GDM1 (cell line): Measurements from ENCODE around the gene TIGAR.

Experiments
- DNase-seq: peaks from one replicate; lab custom pipeline; 2025; lab: John Stamatoyannopoulos, UW

Gene TIGAR

DNA sequence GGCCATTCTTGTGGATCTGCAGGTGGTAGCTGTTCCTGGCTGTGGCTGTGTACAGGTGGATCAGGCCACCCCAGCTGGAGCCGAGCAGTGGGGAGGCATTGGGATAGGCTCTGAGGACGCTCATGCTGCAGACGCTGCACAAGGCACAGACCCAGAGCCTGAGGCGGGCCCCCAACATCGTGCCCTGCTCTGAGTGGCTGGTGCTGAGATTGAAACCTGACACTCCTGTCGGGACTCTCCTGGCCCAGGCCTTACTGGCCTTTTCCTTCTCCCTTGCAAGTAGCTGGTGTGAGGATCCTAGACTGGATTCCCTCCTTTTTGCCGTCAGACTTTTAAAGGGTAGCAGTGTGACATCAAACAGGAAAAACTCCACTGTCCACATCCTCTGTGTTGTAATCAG is 58.4 kb downstream of the TIGAR start, which contains the start of gene FGF23:
Gene FGF23 (minus strand): TSS at position 308 of the 400 bp plus-strand sequence. CDS start 130 bp downstream, at position 178.
- no peak for DNase-seq

DNA sequence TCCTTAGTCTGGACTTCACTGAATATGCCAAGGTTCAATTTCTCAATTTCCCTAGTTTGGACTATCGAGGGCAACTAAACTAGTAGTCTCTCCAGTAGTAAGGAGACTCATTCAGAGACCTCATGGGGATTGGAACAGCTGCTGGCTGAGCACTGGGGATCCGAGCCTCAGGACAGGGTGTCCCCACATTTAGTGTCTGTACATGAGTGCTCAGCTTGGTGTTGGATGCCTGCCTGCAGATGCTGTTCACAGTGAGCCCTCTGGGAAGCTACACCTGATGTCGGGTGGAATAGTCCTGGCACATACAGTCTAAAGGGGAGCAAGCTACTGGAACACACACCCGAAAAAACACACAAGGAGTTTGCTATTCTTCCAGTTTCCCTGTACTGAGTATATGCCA is 59.3 kb downstream of the TIGAR start:
- DNase-seq = no peak

DNA sequence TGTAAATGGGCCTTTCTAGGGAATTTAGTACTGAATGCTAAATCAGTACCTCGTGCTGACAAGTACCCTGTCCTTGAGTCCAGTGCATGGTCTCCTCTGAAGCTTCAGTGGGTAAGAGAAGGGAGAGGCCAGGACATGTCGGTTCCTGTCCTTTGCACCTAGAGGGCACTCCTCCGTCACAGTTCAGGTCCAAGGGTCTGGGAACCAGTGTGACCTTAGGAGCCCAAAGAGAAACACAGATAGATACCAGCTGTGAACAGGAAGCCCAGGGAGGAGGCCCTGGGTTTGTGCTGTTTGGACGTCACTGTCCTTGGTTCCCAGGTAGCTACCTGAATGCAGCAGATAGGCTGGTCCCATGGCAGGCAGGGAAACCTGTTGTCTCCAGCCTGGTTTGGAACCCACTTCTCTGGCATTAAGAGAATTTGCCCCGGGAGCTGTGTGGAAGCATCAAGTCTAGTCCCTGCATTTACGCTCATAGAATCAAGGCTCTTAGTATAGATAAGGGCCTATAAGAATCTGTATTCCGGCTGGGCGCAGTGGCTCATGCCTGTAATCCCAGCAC is 62.4 kb downstream of the TIGAR start:
- DNase-seq = no peak

DNA sequence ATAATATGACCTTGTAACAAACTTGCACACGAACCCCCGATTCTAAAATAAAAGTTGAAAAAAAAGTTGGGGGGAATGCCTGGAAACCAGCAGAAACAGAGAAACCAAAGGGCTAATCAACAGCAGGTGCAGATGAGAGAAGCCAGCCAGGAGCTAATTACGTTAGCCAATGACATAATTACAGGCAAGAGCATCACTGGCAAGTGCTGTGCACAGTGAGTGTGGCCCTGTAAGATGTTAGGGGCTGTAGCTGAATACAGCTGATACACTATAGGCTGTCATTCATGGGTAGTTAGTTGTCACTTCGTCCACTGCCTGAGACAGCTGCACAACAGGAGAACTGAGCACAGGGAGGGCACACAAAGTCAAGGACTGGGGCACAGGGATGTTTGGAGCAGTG is 65.8 kb downstream of the TIGAR start:
- no peak for DNase-seq

DNA sequence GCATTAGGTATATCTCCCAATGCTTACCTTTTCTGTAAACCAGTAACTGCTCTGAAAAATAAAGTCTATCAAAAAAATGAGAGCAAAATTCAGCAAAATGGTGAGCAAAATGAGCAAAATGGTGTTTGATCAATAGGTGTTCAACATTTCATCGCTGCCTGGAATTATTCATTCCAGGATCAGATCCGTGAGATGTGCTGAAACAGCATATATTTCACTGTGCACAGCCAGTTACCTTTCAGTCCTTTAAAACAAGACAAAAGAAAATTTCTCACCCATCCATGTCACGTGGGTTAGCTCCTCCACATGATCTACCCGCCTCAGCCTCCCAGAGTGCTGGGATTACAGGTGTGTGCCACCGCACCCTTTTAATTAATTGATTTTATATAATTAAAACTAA is 66.6 kb downstream of the TIGAR start:
- DNase-seq = no peak

DNA sequence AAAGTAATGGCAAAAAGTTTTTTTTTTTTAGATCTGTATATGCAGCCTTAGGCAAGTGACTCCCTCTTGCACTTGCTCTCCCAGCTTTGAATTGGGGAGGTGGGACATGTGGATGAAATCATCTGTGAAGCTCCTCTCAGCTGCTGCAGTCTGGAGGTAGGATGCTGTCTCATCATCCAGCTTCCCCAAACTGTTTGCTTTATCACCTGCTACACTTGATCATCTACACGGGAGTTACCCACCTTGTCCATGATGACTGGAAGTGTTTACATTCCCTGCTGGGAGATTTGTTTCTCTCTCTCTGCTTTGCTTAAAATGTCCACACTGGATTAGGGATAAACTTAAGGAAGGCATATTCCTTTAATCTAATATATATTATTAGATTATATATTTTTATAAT is 67.0 kb downstream of the TIGAR start:
- no peak for DNase-seq

DNA sequence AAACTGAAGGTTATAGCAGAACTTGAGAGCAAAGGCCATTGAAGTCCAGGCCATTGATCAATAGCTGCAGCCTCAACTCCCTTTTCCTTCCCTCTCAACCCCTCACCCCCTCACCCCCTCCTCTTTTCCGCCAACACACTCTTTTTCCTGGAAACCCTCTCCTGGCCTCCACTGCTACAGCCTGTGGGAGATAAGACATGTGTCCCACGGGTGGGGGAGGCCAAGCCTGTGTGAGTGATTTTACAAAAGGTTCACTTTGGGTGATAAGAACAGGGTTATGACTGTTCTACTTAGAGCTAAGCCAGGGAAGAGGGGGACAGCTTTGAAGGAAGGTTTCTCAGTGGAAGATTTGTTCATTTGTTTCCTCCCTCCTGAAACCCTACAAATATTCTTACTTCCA is 67.6 kb downstream of the TIGAR start:
- DNase-seq = no peak

DNA sequence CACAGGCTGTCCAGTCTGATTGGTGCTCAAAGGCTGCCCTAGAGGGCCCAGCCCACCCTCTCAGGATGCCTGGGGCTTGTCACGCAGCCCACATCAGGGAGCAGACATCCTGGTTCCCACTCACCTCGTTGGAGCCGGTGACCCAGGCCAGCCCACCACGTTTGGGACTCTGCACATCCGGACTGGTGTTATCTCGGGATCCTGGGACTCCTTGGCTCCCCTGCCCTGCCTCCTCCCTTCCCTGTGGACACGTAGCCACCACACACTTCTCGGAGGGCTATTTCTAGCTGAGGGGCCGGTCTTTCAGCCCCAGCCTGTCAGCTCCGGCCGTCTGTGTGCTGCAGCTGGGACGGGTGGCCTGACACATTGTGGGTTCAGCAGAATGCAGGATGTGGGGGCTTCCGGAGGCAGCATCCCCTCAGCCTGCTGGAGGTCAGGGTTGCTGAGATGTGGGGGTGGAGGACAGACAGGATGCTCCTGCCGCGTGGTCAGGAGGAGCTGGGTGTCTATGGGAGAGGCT is 71.3 kb downstream of the TIGAR start:
- no peak for DNase-seq

DNA sequence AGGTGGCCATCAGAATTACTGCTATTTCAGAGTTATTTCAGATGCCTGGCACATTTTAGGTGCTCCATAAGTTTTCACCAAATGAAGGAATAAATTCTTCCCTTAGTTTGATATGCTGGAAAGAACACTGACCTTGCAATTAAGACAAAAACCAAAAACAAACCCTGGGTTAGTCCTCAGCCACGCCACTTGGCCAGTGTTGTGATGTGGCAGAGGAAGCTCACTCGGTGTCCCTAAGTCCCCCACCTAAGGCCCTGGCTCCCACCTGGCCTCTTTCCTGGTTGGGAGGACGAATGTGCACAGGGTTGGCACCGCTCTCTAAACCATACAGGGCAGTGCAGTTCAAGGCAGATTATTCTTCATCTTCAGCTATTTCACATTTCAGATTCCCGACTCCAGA is 72.2 kb downstream of the TIGAR start:
- DNase-seq = no peak

DNA sequence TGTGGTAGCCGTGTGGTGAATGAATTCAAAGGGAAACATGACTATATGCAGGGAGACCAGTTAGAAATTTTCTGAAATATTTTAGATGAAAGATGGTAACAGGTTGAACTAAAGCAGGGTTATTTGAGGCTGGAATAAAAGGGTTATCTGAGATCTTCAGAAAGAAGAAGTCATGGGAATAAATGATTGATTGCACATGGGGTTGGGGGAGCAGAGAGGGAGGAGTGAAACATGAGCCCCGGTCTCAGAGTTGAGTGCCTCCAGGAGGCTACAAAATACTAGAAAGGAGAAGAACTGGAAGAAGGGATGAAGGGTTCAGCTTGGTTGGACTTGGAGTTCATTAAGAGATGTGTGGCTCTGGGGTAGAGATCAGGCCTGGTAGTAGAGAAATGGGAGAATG is 74.8 kb downstream of the TIGAR start:
- DNase-seq = no peak

DNA sequence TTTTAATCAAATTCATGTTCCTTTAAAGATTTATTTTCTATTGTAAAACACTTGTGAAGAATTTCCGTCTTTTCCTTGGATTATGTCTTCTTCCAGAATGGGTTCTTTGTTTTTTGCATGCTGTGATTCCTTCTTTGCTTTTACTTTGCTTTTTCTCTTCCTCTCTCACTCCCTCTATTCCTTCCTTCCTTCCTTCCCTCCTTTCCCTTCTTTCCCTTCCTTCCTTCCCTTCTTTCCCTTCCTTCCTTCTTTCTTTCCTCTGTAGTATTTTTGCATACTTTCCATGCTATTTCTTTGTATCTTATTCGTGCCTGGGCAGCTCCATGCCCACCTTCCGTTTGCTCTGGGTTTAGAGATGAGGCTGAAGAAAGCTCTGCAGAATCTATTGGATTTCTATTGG is 80.1 kb downstream of the TIGAR start:
- DNase-seq = no peak

DNA sequence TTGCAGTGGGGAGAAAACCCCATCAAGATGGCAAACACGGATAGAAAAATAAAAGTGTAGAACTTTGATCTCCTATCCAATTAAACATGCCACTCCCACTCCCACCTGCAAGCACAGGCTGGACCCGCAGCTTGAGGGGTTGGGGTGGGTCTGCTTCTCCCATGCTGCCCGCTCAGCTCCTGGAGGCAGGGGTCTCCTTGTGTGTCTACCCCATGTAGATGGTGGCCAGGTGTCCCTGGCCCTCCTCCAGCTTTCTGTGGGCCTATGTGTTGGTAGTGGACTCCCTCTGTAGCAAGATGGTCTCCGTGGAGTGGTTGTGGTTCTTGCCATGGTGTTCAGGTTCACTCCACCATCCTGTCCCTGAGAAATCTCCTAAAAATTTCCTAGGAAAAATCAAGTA is 82.0 kb downstream of the TIGAR start:
- DNase-seq = no peak
